Endothelial cell of umbilical vein (primary cell): ENCODE results near the gene SPATS2L. TPM values are rescaled to one million over a fixed set of nuclear protein-coding genes. Genes with fewer than 3 reads are reported as not detected.

Experiments
- BruUV-seq: library from RNA; stranded (reverse); fragments of 400-500 nt; replicated peaks from 2 replicates; lab custom pipeline; 2021; lab: Mats Ljungman, UMichigan
- CTCF ChIA-PET: fragments of 300-600, 350-600 bp; sonication (Branson Sonifier 250); formaldehyde crosslinking; loops from one replicate; lab custom pipeline; 2021; ENCODE audit warnings: antibody characterized with exemption, inconsistent platforms; lab: Charles Lee
- POLR2A ChIA-PET: fragments of 300-600, 350-600 bp; sonication (Branson Sonifier 250); formaldehyde crosslinking; loops from one replicate; lab custom pipeline; 2021; ENCODE audit warnings: antibody characterized with exemption, inconsistent platforms; lab: Charles Lee
- DNase-seq: peaks from one replicate; pipeline ENCODE4 v3.0.0-alpha.2; 2011; ENCODE audit warnings: low read depth, low spot score
- FAIRE-seq: peaks from 2 replicates; lab custom pipeline; 2011; peaks lifted over from hg19 to GRCh38; lab: Jason Lieb, UNC
- H2AFZ ChIP-seq: 2 replicates; pipeline ENCODE4 v1.6.0; 2012; ENCODE audit warnings: low read depth, low read length, control low read depth, inconsistent platforms
- H3K27ac ChIP-seq: 2 replicates; pipeline ENCODE4 v1.5.1; 2011; ENCODE audit warnings: low read depth, mild to moderate bottlenecking, control low read depth, low read length, moderate library complexity; ENCODE audit not compliant: insufficient read depth
- H3K27me3 ChIP-seq, 2 experiments: 2 replicates each; pipeline versions ENCODE4 v1.6.0 to v1.6.1; 2011; ENCODE audit warnings: low read length in 2 of 2, mixed read lengths in 1 of 2; ENCODE audit not compliant: control insufficient read depth in 2 of 2, insufficient read depth in 2 of 2
- H3K36me3 ChIP-seq, 2 experiments: 2 replicates in 1 of 2; 3 replicates in 1 of 2; pipeline ENCODE4 v1.5.1; 2011; ENCODE audit warnings: low read length in 2 of 2, mild to moderate bottlenecking in 1 of 2, moderate library complexity in 1 of 2; ENCODE audit not compliant: control insufficient read depth in 2 of 2, insufficient read depth in 2 of 2; ENCODE audit errors: extremely low read depth in 1 of 2
- H3K4me1 ChIP-seq: 3 replicates; pipeline ENCODE4 v1.5.1; 2011; ENCODE audit warnings: mild to moderate bottlenecking, low read length; ENCODE audit not compliant: control insufficient read depth, insufficient read depth; ENCODE audit errors: extremely low read depth
- H3K4me2 ChIP-seq: 2 replicates; pipeline ENCODE4 v1.6.1; 2011; ENCODE audit warnings: low read length, control low read depth, mixed read lengths; ENCODE audit not compliant: insufficient read depth
- H3K4me3 ChIP-seq, 3 experiments: fragments of 200-600 bp in 1 of 3; sonication (generic), shearing (Covaris generic) in 1 of 3; replicated peaks in 1 of 3; 2 replicates each; pipeline ENCODE4 v1.5.1; 2011 to 2016; ENCODE audit warnings: control low read depth in 3 of 3, low read length in 3 of 3, mild to moderate bottlenecking in 2 of 3, inconsistent platforms in 1 of 3, low read depth in 1 of 3, moderate library complexity in 1 of 3; ENCODE audit not compliant: insufficient read depth in 1 of 3
- H3K79me2 ChIP-seq: 2 replicates; pipeline ENCODE4 v1.6.0; 2012; ENCODE audit warnings: low read length, inconsistent platforms; ENCODE audit not compliant: control insufficient read depth, insufficient read depth
- H3K9ac ChIP-seq: replicated peaks from 2 replicates; pipeline ENCODE3; 2011; ENCODE audit warnings: low read length, control low read depth; ENCODE audit not compliant: insufficient read depth; ENCODE audit errors: extremely low read depth
- H3K9me1 ChIP-seq: replicated peaks from 3 replicates; pipeline ENCODE4 v1.6.0; 2011; ENCODE audit warnings: mild to moderate bottlenecking, low read length; ENCODE audit not compliant: control insufficient read depth, insufficient read depth; ENCODE audit errors: extremely low read depth
- H3K9me3 ChIP-seq: replicated peaks from 2 replicates; pipeline ENCODE4 v1.5.1; 2012; ENCODE audit warnings: low read length, inconsistent platforms; ENCODE audit not compliant: control insufficient read depth, insufficient read depth
- H4K20me1 ChIP-seq: replicated peaks from 2 replicates; pipeline ENCODE3; 2011; ENCODE audit warnings: mild to moderate bottlenecking, low read length; ENCODE audit not compliant: control insufficient read depth, insufficient read depth; ENCODE audit errors: extremely low read depth
- CTCF ChIP-seq, 2 donors: IDR thresholded peaks; 1 replicate in 1 of 2; 2 replicates in 1 of 2; pipeline ENCODE4 v1.5.1; 2011; ENCODE audit warnings: low read length in 2 of 2, mild to moderate bottlenecking in 2 of 2, moderate library complexity in 2 of 2, control low read depth in 1 of 2, inconsistent platforms in 1 of 2, low read depth in 1 of 2; ENCODE audit not compliant: insufficient read depth in 1 of 2; ENCODE audit errors: extremely low read depth in 1 of 2
- EZH2 ChIP-seq: IDR thresholded peaks from 2 replicates; pipeline ENCODE4 v1.6.1; 2012; ENCODE audit warnings: borderline replicate concordance, low read depth, mild to moderate bottlenecking, moderate library complexity, low read length, inconsistent platforms; ENCODE audit not compliant: severe bottlenecking
- FOS ChIP-seq: IDR thresholded peaks from 2 replicates; pipeline ENCODE4 v1.6.1; 2011; ENCODE audit warnings: mild to moderate bottlenecking, low read length, moderate library complexity, borderline replicate concordance; ENCODE audit not compliant: insufficient read depth
- GATA2 ChIP-seq: IDR thresholded peaks from 2 replicates; pipeline ENCODE4 v1.7.0; 2011; ENCODE audit warnings: low read depth, mild to moderate bottlenecking, moderate library complexity, mixed read lengths, low read length; ENCODE audit not compliant: insufficient read length, insufficient read depth
- JUN ChIP-seq: IDR thresholded peaks from 2 replicates; pipeline ENCODE4 v1.6.1; 2011; ENCODE audit warnings: borderline replicate concordance, low read depth; ENCODE audit not compliant: insufficient read length, insufficient read depth
- MYC ChIP-seq: IDR thresholded peaks from one replicate; pipeline ENCODE4 v1.6.1; 2011; ENCODE audit warnings: mild to moderate bottlenecking, low read depth, low read length
- POLR2A ChIP-seq: IDR thresholded peaks from 2 replicates; pipeline ENCODE4 v1.6.1; 2012; ENCODE audit warnings: low read depth, mild to moderate bottlenecking, control low read depth, low read length
- POLR2AphosphoS5 ChIP-seq: IDR thresholded peaks from 2 replicates; pipeline ENCODE4 v1.6.1; 2012; ENCODE audit warnings: low read depth, mild to moderate bottlenecking, control low read depth, low read length, moderate library complexity; ENCODE audit not compliant: insufficient read depth
- dilution Hi-C: fragments of 300-500 bp; cut with MboI; formaldehyde crosslinking; loops from one replicate; pipeline ENCODE4 v1.15.0; 2019; ENCODE audit warnings: low sequenced_read_pairs; ENCODE audit not compliant: extremely low pct_ligation_motif_present
- intact Hi-C: fragments of 100-400 bp; cut with micrococcal nuclease; formaldehyde crosslinking; loops from one replicate; pipeline ENCODE4 v1.10.0; 2022
- polyA plus RNA-seq, 4 experiments: library from polyadenylated mRNA; depleted of rRNA in 3 of 4; stranded (reverse) in 3 of 4; unstranded in 1 of 4; fragments of >200 nt; gene quantifications; 2 replicates each; pipeline versions ENCODE4 v1.2.1 to v1.2.3, GENCODE V29; 2011 to 2012; ENCODE audit warnings: missing spikeins in 1 of 4
- total RNA-seq: library from RNA; stranded (reverse); gene quantifications from 2 replicates; pipeline ENCODE4 v1.2.3, GENCODE V29; 2021
- TF ChIP-seq, protein P1 (sequence below): IDR thresholded peaks from 2 replicates; pipeline ENCODE4 v1.6.1; 2011; ENCODE audit not compliant: insufficient read depth, insufficient read length

Gene SPATS2L
- total and polyA plus RNA-seq, 2 donors (not counting 3 experiments of a cell fraction or from before 2014, with no cell fraction given): 29.1 to 72.9 TPM

DNA sequence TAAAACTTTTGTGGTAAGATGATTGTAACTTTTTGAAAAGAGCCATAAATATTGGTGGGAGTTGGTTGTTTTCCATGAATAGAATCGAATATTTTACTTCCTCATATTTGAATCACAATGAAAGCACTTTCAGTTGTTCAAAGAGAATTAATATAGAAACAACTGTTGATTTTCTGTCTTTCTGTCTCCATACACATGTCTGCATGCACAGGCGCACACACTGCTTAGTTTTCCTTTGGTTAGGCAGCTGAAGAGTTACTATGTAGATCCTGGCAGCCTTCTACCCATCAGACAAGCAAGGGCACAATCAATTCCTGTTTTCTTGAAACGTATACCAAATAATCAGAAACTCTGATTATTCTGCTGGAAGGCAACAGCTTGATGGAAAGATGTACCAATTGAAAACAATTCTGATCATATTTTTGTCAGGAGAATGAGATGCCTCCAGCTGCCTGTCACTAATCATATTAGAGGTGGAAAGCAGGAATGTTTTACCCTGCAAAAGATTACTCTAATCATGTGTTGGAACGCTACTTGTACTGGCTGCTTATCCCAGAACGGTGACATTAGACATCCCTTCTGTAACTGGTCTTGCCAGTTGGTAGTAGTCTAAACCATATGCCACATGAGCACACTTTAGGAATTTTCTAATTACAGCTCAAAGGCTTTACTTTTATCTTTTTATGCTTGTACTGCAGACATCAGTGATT is 24.0 kb downstream of the SPATS2L start:
- peak; percentile 48 for FAIRE-seq
- Histone ChIP-seq H3K4me1 (no peaks in the 10 kb centered on the region), H2AFZ (no peak overlapping the region), H3K4me3 (no peak overlapping the region), H3K9me1 (no peaks in the 10 kb centered on the region), H3K79me2 (peaks cover 38% of the 10 kb centered on the region), H3K4me2 (no peak overlapping the region), H3K27ac (no peak overlapping the region), H3K36me3 (peaks cover 0 to 4% of the 10 kb centered on the region in 2 experiments), H4K20me1 (no peaks in the 10 kb centered on the region), H3K9me3 (no peaks in the 10 kb centered on the region), H3K27me3 (no peaks in the 10 kb centered on the region), H3K9ac (no peak overlapping the region)
- no TSS peak for BruUV-seq
- ChIA-PET POLR2A (no interaction called here), CTCF (interaction anchor here (1.2 kb wide), 1 partner anchor 8 kb away, joined by 3 read pairs; no protein-coding TSS in a partner anchor)
- TF ChIP-seq GATA2 (no peak), POLR2AphosphoS5 (no peak), CTCF (IDR thresholded peaks at IDR 0.05; ENCODE audit: extremely low read depth in 1 of 2, insufficient read depth in 1 of 2, low read depth in 1 of 2, low read length in 2 of 2) (no peak), FOS (no peak), EZH2 (no peak), JUN (no peak), MYC (no peak), POLR2A (no peak)
- TF ChIP-seq, protein P1, sequence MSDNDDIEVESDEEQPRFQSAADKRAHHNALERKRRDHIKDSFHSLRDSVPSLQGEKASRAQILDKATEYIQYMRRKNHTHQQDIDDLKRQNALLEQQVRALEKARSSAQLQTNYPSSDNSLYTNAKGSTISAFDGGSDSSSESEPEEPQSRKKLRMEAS: no peak
- no peak for DNase-seq
- dilution Hi-C loops (no loop called here), intact Hi-C loops (loop anchor here (5.0 kb wide), 1 partner anchor 1028 kb away; no protein-coding TSS in a partner anchor)
